HEK293 (cell line): ENCODE results near the gene DNM1.

Experiments
- CTCF ChIA-PET: fragments of 350-600 bp; formaldehyde crosslinking; extraction: SDS; loops from one replicate; lab custom pipeline; 2021; ENCODE audit warnings: antibody characterized with exemption; lab: Yijun Ruan, JAX
- POLR2A ChIA-PET: fragments of 300-600 bp; formaldehyde crosslinking; extraction: SDS; loops from one replicate; lab custom pipeline; 2020; ENCODE audit warnings: antibody characterized with exemption, inconsistent platforms; lab: Yijun Ruan, JAX
- H3K27ac ChIP-seq: fragments of 200-500 bp; sonication (Bioruptor generic); 2 replicates; pipeline ENCODE4 v1.5.1; 2014; ENCODE audit warnings: low read depth, low read length, control low read depth, inconsistent platforms; ENCODE audit errors: extremely low read depth
- H3K36me3 ChIP-seq, 2 experiments: fragments of 200-500 bp in 1 of 2; sonication (Bioruptor generic) in 1 of 2; 1 replicate in 1 of 2; 2 replicates in 1 of 2; pipeline ENCODE4 v1.5.1; 2014 to 2017; ENCODE audit warnings: inconsistent platforms in 2 of 2, low read length in 2 of 2; ENCODE audit not compliant: control insufficient read depth in 2 of 2, insufficient read depth in 1 of 2
- H3K4me1 ChIP-seq: fragments of 200-500 bp; sonication (Bioruptor generic); 2 replicates; pipeline ENCODE4 v1.5.1; 2014; ENCODE audit warnings: mild to moderate bottlenecking, low read length, inconsistent platforms; ENCODE audit not compliant: control insufficient read depth, insufficient read depth
- H3K4me3 ChIP-seq: 2 replicates; pipeline ENCODE4 v1.5.1; 2011; ENCODE audit warnings: low read depth, mild to moderate bottlenecking, control low read depth, low read length, moderate library complexity
- H3K9me3 ChIP-seq: fragments of 200-500 bp; sonication (Bioruptor generic); 2 replicates; pipeline ENCODE4 v1.5.1; 2014; ENCODE audit warnings: low read depth, low read length, inconsistent platforms; ENCODE audit not compliant: control insufficient read depth, insufficient read depth
- HOXC10 ChIP-seq: sonication (generic); formaldehyde crosslinking; IDR thresholded peaks from 2 replicates; pipeline ENCODE4 v1.8.1; 2023; ENCODE audit warnings: mild to moderate bottlenecking, missing genetic modification reagents
- KLF17 ChIP-seq: fragments of 450-650 bp; formaldehyde crosslinking; IDR thresholded peaks from 2 replicates; pipeline ENCODE4 v1.5.1; 2016; ENCODE audit warnings: missing biosample characterization, missing genetic modification characterization
- KLF8 ChIP-seq: fragments of 450-650 bp; formaldehyde crosslinking; IDR thresholded peaks from 2 replicates; pipeline ENCODE4 v1.5.1; 2016; ENCODE audit warnings: missing biosample characterization, missing genetic modification characterization
- MEIS1 ChIP-seq: sonication (generic); formaldehyde crosslinking; IDR thresholded peaks from 2 replicates; pipeline ENCODE4 v1.8.1; 2022; ENCODE audit warnings: missing genetic modification reagents, mild to moderate bottlenecking, borderline replicate concordance
- PRDM2 ChIP-seq: fragments of 450-650 bp; formaldehyde crosslinking; IDR thresholded peaks from 2 replicates; pipeline ENCODE4 v1.5.1; 2016; ENCODE audit warnings: missing biosample characterization, missing genetic modification characterization, borderline replicate concordance
- ZFP37 ChIP-seq: fragments of 450-650 bp; formaldehyde crosslinking; IDR thresholded peaks from 2 replicates; pipeline ENCODE4 v1.5.1; 2016; ENCODE audit warnings: missing biosample characterization, missing genetic modification characterization
- ZNF175 ChIP-seq: fragments of 450-650 bp; formaldehyde crosslinking; IDR thresholded peaks from 2 replicates; pipeline ENCODE4 v1.5.1; 2016; ENCODE audit warnings: missing biosample characterization, missing genetic modification characterization
- ZNF202 ChIP-seq: fragments of 450-650 bp; formaldehyde crosslinking; IDR thresholded peaks from 2 replicates; pipeline ENCODE4 v1.5.1; 2016; ENCODE audit warnings: missing biosample characterization, missing genetic modification characterization, borderline replicate concordance
- ZNF292 ChIP-seq: fragments of 450-650 bp; formaldehyde crosslinking; IDR thresholded peaks from 2 replicates; pipeline ENCODE4 v1.5.1; 2016; ENCODE audit warnings: low read depth, missing biosample characterization, missing genetic modification characterization, borderline replicate concordance
- ZNF335 ChIP-seq: fragments of 450-650 bp; formaldehyde crosslinking; conservative IDR thresholded peaks from 2 replicates; pipeline ENCODE4 v1.5.1; 2016; ENCODE audit warnings: missing biosample characterization, missing genetic modification characterization
- ZNF514 ChIP-seq: fragments of 450-650 bp; formaldehyde crosslinking; IDR thresholded peaks from 2 replicates; pipeline ENCODE4 v1.5.1; 2016; ENCODE audit warnings: missing biosample characterization, missing genetic modification characterization
- ZNF555 ChIP-seq: fragments of 450-650 bp; formaldehyde crosslinking; conservative IDR thresholded peaks from 2 replicates; pipeline ENCODE4 v1.5.1; 2017; ENCODE audit warnings: missing biosample characterization, mild to moderate bottlenecking, missing genetic modification characterization, inconsistent platforms
- ZNF558 ChIP-seq: fragments of 450-650 bp; formaldehyde crosslinking; IDR thresholded peaks from 2 replicates; pipeline ENCODE4 v1.5.1; 2016; ENCODE audit warnings: missing biosample characterization, missing genetic modification characterization
- ZNF658 ChIP-seq: fragments of 450-650 bp; formaldehyde crosslinking; IDR thresholded peaks from 2 replicates; pipeline ENCODE4; 2016; ENCODE audit warnings: missing biosample characterization, missing genetic modification characterization
- ZNF670 ChIP-seq: fragments of 450-650 bp; formaldehyde crosslinking; IDR thresholded peaks from 2 replicates; pipeline ENCODE4 v1.5.1; 2016; ENCODE audit warnings: missing biosample characterization, missing genetic modification characterization, low read depth
- ZNF768 ChIP-seq: fragments of 450-650 bp; formaldehyde crosslinking; IDR thresholded peaks from 2 replicates; pipeline ENCODE4 v1.5.1; 2018; ENCODE audit warnings: missing biosample characterization, mild to moderate bottlenecking, missing genetic modification characterization
- ZNF791 ChIP-seq: fragments of 450-650 bp; formaldehyde crosslinking; IDR thresholded peaks from 2 replicates; pipeline ENCODE4 v1.5.1; 2016; ENCODE audit warnings: missing biosample characterization, missing genetic modification characterization
- TF ChIP-seq, protein P1 (sequence below): fragments of 450-650 bp; formaldehyde crosslinking; IDR thresholded peaks from 2 replicates; pipeline ENCODE4 v1.5.1; 2016; ENCODE audit warnings: missing biosample characterization, missing genetic modification characterization, low read depth
- TF ChIP-seq, protein P2 (sequence below): fragments of 450-650 bp; formaldehyde crosslinking; conservative IDR thresholded peaks from 2 replicates; pipeline ENCODE4 v1.5.1; 2016; ENCODE audit warnings: low read depth, missing biosample characterization, missing genetic modification characterization

DNM1 gene

DNA sequence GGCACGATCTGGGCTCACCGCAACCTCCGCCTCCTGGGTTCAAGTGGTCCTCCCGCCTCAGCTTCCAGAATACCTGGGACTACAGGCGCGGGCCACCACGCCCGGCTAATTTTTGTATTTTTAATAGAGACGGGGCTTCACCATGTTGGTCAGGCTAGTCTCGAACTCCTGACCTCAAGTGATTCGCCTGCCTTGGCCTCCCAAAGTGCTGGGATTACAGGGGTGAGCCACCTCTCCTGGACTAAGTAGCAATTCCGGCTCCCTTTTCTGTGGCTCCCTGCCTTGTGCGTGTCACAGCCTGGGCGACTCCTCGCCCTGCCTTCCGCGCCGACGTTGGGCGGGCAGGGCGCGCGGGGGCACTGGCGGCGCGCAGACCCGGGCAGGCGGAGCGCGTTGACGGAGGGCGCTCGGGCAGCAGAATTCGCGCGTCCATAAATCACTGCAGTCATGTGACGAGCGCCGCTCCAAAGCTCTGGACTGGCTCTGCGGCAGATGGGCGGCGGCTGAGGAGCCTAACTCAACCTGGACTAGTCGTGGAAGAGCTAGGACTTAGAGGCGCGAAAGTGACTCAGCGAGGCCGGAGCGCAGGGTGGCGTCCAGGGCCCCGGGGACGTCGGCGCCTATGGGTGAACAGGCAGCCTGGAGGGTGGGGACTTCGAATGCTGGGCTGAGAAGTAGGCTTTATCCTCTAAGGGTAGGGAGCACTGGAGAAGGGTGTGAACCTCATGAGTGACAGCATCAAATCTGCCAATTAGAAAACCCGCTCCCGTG is 10.4 kb upstream of the DNM1 start (continued):
- TF ChIP-seq PRDM2 (tag by site-specific recombination) (no peak), ZNF555 (no peak), ZNF658 (tag by site-specific recombination) (no peak), ZNF335 (tag by site-specific recombination) (peak; percentile 63)
- TF ChIP-seq, protein P1, sequence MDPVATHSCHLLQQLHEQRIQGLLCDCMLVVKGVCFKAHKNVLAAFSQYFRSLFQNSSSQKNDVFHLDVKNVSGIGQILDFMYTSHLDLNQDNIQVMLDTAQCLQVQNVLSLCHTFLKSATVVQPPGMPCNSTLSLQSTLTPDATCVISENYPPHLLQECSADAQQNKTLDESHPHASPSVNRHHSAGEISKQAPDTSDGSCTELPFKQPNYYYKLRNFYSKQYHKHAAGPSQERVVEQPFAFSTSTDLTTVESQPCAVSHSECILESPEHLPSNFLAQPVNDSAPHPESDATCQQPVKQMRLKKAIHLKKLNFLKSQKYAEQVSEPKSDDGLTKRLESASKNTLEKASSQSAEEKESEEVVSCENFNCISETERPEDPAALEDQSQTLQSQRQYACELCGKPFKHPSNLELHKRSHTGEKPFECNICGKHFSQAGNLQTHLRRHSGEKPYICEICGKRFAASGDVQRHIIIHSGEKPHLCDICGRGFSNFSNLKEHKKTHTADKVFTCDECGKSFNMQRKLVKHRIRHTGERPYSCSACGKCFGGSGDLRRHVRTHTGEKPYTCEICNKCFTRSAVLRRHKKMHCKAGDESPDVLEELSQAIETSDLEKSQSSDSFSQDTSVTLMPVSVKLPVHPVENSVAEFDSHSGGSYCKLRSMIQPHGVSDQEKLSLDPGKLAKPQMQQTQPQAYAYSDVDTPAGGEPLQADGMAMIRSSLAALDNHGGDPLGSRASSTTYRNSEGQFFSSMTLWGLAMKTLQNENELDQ, result no peak
- TF ChIP-seq, all 188 proteins: peak for 52

- CTCF ChIA-PET, result interaction anchor here (0.7 to 2.2 kb wide), 10 partner anchors 10 to 253 kb away, joined by 3 to 11 read pairs (median 4); partner anchors contain the start of gene DNM1
- Histone ChIP-seq H3K36me3 (peaks cover under 1 to 16% of the 10 kb centered on the region in 2 experiments; a peak in 2 of 3 replicates), H3K27ac (no peak overlapping the region), H3K9me3 (no peaks in the 10 kb centered on the region), H3K4me1 (no peaks in the 10 kb centered on the region), H3K4me3 (no peak overlapping the region)
- TF ChIP-seq ZNF175 (tag by site-specific recombination) (no peak), ZNF768 (tag by site-specific recombination) (no peak), ZNF670 (no peak), ZNF514 (tag by site-specific recombination) (no peak), MEIS1 (no peak), HOXC10 (no peak), ZNF791 (tag by site-specific recombination) (no peak), ZNF292 (tag by site-specific recombination) (no peak), KLF8 (no peak), ZNF558 (no peak), ZFP37 (tag by site-specific recombination) (no peak), KLF17 (no peak), ZNF202 (tag by site-specific recombination) (no peak)
- TF ChIP-seq, protein P2, sequence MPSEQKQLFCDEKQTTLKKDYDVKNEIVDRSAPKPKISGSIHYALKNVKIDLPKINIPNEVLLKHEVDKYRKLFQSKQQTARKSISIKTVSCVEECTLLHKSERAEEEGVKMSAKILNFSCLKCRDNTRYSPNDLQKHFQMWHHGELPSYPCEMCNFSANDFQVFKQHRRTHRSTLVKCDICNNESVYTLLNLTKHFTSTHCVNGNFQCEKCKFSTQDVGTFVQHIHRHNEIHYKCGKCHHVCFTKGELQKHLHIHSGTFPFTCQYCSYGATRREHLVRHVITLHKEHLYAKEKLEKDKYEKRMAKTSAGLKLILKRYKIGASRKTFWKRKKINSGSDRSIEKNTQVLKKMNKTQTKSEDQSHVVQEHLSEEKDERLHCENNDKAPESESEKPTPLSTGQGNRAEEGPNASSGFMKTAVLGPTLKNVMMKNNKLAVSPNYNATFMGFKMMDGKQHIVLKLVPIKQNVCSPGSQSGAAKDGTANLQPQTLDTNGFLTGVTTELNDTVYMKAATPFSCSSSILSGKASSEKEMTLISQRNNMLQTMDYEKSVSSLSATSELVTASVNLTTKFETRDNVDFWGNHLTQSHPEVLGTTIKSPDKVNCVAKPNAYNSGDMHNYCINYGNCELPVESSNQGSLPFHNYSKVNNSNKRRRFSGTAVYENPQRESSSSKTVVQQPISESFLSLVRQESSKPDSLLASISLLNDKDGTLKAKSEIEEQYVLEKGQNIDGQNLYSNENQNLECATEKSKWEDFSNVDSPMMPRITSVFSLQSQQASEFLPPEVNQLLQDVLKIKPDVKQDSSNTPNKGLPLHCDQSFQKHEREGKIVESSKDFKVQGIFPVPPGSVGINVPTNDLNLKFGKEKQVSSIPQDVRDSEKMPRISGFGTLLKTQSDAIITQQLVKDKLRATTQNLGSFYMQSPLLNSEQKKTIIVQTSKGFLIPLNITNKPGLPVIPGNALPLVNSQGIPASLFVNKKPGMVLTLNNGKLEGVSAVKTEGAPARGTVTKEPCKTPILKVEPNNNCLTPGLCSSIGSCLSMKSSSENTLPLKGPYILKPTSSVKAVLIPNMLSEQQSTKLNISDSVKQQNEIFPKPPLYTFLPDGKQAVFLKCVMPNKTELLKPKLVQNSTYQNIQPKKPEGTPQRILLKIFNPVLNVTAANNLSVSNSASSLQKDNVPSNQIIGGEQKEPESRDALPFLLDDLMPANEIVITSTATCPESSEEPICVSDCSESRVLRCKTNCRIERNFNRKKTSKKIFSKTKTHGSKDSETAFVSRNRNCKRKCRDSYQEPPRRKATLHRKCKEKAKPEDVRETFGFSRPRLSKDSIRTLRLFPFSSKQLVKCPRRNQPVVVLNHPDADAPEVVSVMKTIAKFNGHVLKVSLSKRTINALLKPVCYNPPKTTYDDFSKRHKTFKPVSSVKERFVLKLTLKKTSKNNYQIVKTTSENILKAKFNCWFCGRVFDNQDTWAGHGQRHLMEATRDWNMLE, result no peak
- POLR2A ChIA-PET, result interaction anchor here (0.6 to 4.5 kb wide), 8 partner anchors 33 to 359 kb away, joined by 3 to 30 read pairs (median 5); partner anchors contain the start of genes BBLN, GOLGA2, SPTAN1 and SWI5
Observed at GRCh38 chr9:128193469-128194096, 9.6 kb upstream of the DNM1 start.
